LNCaP clone FGC (cell line): ENCODE measurements around the gene RXRA.

Source experiments
- DNase-seq: peaks from one replicate; pipeline ENCODE4 v3.0.0-alpha.2; 2011; ENCODE audit warnings: low read depth
- H3K4me3 ChIP-seq: 2 replicates; pipeline ENCODE4 v1.5.1; 2011; ENCODE audit warnings: mild to moderate bottlenecking, low read depth, low read length, control low read depth
- TF ChIP-seq, protein P1 (sequence below): IDR thresholded peaks from 2 replicates; pipeline ENCODE4 v1.5.1; 2012; ENCODE audit warnings: mild to moderate bottlenecking; ENCODE audit not compliant: control insufficient read depth, insufficient read depth; ENCODE audit errors: extremely low read depth

RXRA gene

DNA sequence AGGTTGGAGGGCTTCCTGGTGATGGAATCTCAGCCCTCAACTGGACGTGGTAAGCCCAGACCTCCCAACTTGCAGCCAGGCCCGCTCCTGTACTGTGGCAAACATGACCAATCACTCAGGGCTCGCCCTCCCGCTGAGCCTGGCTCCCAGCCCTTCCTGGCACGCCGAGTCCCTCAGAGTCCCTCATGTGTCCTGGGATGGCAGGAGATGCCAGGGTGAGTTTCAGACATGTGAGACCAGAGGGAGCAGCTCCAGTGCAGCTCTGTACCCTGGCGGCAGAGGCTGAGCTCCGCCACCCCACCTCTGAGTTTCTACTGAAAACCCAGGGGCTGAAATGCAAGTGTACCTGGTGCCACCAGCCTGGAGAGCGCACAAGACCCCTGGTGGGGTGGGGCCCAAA, 42.0 kb upstream of the RXRA start:
- TF ChIP-seq, protein P1, sequence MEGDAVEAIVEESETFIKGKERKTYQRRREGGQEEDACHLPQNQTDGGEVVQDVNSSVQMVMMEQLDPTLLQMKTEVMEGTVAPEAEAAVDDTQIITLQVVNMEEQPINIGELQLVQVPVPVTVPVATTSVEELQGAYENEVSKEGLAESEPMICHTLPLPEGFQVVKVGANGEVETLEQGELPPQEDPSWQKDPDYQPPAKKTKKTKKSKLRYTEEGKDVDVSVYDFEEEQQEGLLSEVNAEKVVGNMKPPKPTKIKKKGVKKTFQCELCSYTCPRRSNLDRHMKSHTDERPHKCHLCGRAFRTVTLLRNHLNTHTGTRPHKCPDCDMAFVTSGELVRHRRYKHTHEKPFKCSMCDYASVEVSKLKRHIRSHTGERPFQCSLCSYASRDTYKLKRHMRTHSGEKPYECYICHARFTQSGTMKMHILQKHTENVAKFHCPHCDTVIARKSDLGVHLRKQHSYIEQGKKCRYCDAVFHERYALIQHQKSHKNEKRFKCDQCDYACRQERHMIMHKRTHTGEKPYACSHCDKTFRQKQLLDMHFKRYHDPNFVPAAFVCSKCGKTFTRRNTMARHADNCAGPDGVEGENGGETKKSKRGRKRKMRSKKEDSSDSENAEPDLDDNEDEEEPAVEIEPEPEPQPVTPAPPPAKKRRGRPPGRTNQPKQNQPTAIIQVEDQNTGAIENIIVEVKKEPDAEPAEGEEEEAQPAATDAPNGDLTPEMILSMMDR: no peak
- DNase-seq: peak; percentile 81
- no peak overlapping the region for H3K4me3 ChIP-seq

DNA sequence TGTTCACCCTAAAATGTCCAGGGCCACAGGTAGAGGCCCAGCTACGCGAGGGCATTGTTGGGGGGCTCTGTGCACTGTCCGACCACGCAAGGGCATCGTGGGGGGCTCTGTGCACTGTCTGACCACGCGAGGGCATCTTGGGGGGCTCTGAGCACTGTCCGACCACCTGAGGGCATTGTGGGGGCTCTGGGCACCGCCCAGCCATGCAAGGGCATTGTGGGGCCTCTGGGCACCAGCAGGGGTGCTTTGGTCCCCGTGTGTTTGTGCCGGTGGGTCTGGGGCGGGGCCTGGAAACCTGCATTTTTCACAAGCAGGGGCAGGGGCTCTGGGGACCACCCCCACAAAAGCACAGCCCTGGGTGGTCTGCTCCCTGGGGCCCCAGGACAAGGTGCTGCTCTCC, 41.5 kb upstream of the RXRA start:
- TF ChIP-seq, protein P1: no peak
- H3K4me3 ChIP-seq: no peak overlapping the region
- no peak for DNase-seq

DNA sequence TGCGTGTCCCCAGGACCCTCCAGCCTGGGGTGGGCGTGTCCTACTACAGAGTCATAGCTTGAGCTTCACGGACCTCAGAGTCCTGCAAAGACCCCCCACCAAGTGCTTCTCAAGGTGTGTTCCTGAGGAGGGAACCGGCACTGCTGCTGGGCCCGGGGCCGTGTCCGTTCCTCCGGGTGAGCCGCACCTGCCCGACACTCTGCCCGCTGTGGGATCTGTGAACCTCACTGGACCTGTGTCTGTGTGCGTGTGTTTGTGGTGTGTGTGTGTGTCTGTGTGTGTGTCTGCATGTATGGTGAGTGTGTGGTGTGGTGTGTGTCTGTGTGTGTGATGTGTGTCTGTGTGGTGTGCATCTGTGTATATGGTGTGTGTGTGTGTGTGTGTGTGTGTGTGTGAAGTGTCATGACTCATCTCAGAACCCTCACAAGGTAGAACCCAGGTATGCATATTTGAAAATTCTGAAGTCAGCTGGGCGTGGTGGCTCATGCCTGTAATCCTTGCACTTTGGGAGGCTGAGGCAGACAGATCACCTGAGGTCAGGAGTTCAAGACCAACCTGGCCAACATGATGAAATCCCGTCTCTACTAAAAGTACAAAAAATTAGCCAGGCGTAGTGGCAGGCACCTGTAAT, 40.9 kb upstream of the RXRA start:
- no peak overlapping the region for H3K4me3 ChIP-seq
- no peak for DNase-seq
- TF ChIP-seq, protein P1: no peak

DNA sequence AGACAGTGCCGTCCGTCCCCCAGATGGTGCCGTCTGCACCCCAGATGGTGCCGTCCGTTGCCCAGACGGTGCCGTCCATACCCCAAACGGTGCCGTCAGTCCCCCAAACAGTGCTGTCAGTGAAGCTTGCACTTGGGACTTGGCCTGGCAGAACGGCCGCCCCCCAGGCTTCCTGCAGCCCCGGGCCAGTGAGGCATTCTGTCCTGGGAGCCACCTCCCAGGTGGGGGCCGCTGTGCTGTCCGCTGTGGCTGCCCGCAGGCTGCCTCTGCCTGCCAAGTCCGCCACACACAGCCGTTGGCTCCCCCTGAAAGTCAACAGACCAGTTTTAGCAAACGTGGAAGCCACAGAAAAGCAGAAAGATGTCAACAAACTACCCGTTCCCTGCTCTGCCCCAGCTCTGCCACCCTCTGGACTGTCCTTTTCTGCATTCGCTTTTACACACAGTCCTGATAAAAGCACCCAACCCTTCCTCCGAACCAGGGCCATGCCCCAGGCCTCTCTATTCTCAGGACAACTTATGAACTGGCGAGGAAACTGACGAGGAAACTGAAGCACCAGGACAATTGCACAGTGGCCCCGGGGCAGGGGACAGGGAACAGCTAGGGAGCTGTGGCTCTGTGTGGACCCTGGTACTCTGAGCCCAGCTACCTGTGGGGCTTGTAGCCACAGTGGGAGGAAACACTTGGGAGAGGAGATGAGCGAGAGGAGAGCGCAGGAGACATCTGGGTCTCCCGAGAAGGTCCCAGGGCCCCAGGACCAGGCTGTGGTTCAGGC, 39.6 kb upstream of the RXRA start:
- H3K4me3 ChIP-seq: no peak overlapping the region
- DNase-seq: peak; percentile 22
- TF ChIP-seq, protein P1: peak; percentile 37

DNA sequence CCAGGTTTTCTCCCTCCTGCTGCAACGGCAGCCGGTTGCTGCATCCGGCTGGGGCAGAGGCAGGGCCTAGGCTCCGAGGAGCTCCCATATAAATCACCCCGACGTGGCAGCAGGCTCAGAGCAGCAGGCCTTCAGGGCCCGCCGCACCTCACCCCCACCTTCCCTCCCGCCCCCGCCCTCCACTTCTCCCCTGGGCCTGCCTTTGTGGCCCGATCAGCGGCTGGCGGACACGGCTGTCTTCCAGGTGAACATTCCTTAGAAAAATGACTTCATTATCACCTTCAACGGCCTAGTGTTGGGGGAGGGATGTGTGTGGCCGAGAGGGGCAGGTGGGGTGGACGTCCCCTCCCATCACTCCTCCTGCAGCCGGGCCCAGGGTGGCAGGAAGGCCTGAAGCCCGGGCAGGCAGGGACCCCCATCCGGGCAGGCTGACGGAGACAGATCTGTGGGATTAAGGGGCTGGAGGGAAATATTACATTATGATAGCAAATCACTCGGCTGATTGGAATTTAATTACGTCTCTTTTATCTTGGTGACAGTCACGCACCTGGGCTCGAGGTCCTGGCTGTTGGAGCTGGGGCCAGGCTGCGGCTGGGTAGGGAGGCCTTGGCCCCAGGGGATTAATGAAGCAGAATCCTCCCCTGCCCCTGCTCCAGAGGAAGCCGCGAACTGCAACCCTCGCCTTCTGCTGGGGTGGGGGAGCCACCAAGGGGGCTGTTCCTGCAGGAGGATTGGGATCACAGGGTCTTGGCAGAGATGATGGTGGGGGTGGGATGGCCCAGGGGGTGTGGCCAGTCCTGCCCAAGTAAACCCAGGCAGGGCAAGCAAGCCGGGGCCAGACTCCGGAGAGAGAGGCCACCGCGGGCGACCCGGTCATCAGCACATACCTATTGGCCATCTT, 38.4 kb upstream of the RXRA start:
- no peak overlapping the region for H3K4me3 ChIP-seq
- DNase-seq: no peak

DNA sequence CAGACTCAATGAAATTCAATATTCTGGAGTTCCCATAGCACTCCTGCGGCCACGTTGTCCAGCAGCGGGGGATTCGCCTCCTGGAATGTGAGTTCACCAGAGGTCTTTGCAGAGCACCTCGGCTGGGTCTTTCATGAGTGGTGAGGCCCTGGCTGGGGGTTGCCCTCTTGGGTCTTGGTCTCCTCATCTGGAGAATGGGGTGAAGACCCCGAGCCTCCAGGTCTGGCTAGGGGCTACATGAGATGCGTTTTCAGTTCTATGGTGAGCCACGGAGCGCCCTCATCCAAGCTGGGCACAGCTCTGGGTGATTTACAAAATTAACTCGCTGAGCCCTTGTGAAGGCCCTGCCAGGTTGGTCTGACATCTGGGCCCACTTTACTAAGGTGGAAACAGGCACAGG, 37.5 kb upstream of the RXRA start:
- TF ChIP-seq, protein P1: no peak
- no peak overlapping the region for H3K4me3 ChIP-seq
- DNase-seq: no peak

More for the DNA sequence above, 38.4 kb upstream of the RXRA start:
- TF ChIP-seq, protein P1: no peak
